Measurements from ENCODE around the gene DNM2.
A peak's percentile ranks its signal among the peaks of the same experiment; 100 is the strongest.
"Not testable (repeated sequence)": the region's sequence is repeated elsewhere in the genome, so short reads cannot be mapped to it uniquely, and the experiment has no call there.

The DNM2 gene

DNA sequence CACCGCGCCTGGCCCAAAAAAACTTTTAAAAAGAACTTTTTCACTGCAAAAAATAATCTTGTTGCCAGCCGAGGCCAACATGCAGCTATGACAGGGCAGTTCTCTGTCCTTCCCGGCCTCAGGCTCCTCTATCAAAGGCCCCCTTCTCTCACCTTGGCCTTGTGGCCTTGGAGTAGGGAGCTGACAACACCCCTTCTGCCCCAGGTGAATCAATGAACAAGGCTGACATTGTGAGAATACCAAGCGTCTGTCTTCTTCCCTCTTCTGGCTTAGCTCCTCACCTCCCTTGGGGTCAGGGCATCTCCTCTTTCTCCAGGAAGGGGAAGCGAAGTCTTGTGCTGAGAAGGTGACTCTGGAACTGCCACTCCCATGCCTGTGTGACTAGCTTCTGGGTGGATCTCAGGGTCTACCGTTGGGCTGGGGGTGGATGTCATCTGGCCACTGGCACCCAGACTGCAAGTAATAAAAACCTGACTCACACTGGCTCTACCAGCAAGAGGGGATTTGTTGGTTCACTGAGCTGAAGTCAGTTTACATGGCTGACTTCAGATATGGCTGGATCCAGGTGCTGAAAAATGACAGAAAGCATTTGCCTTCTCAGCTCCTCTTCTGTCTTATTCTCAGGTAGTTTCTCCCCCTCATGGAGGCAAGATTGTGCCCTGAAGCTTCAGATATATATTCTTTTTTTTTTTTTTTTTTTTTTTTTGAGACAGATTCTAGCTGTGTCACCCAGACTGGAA, 136.6 kb downstream of the DNM2 start:
- Histone ChIP-seq H4K20me1 (ENCODE audit: insufficient read depth, low read length) (no peaks in the 10 kb centered on the region), H3K4me3 (ENCODE audit: low read length) (no peak overlapping the region), H2AFZ (ENCODE audit: low read depth, low read length) (no peak overlapping the region), H3K4me1 (ENCODE audit: low read length) (no peaks in the 10 kb centered on the region), H3K36me3 (replicated peaks; ENCODE audit: low read depth, low read length) (no peaks in the 10 kb centered on the region), H3K79me2 (ENCODE audit: low read length) (no peaks in the 10 kb centered on the region), H3K4me2 (ENCODE audit: low read length) (no peak overlapping the region), H3K27me3 (ENCODE audit: low read depth, low read length) (peaks cover 3% of the 10 kb centered on the region; the same call in 1 of the 2 replicates), H3K9me3 (ENCODE audit: insufficient read depth, low read length) (no peaks in the 10 kb centered on the region), H3K9ac (ENCODE audit: low read length) (no peak overlapping the region), H3K27ac (ENCODE audit: low read length) (no peak overlapping the region)
- TF ChIP-seq EZH2phosphoT487 (IDR thresholded peaks at IDR 0.05; ENCODE audit: low read depth): no peak
- TF ChIP-seq, protein P1, sequence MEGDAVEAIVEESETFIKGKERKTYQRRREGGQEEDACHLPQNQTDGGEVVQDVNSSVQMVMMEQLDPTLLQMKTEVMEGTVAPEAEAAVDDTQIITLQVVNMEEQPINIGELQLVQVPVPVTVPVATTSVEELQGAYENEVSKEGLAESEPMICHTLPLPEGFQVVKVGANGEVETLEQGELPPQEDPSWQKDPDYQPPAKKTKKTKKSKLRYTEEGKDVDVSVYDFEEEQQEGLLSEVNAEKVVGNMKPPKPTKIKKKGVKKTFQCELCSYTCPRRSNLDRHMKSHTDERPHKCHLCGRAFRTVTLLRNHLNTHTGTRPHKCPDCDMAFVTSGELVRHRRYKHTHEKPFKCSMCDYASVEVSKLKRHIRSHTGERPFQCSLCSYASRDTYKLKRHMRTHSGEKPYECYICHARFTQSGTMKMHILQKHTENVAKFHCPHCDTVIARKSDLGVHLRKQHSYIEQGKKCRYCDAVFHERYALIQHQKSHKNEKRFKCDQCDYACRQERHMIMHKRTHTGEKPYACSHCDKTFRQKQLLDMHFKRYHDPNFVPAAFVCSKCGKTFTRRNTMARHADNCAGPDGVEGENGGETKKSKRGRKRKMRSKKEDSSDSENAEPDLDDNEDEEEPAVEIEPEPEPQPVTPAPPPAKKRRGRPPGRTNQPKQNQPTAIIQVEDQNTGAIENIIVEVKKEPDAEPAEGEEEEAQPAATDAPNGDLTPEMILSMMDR (IDR thresholded peaks at IDR 0.05; ENCODE audit: low read depth, low read length): no peak

DNA sequence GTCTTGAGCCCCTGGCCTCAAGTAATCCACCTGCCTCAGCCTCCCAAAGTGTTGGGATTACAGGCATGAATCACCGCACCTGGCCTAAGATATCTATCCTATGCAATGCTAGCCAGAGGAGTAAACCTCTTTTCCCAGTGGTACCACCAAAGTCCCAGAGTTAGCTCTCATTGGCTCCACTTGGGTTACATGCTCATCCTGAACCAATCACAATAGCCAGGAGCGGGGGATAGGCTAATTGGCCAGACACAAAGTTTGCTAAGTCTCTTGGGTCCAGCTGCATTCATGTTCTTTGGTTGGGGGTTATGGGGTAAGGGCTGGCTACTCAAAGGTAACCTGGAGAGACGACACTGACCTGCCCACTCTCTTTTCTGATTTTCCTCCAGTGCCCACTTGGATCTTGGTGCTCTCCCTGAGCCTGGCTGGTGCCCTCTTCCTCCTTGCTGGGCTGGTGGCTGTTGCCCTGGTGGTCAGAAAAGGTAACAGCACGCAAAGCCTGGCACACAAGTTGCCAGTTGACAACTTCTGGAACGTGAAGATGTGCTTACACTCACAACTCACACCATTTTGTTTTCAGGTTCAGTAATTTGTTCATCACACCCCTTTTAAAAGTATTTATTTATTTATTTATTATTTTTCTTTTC, 138.1 kb downstream of the DNM2 start:
- no peaks in the 10 kb centered on the region for H4K20me1 ChIP-seq (ENCODE audit: insufficient read depth, low read length)
- H3K27me3 ChIP-seq (ENCODE audit: low read depth, low read length): no peaks in the 10 kb centered on the region
- no peaks in the 10 kb centered on the region for H3K4me1 ChIP-seq (ENCODE audit: low read length)
- H3K4me2 ChIP-seq (ENCODE audit: low read length): no peak overlapping the region
- H3K36me3 ChIP-seq (replicated peaks; ENCODE audit: low read depth, low read length): no peaks in the 10 kb centered on the region
- H3K9me3 ChIP-seq (ENCODE audit: insufficient read depth, low read length): no peaks in the 10 kb centered on the region
- H2AFZ ChIP-seq (ENCODE audit: low read depth, low read length): peak overlapping the region; percentile 72; the same call in 1 of the 2 replicates
- no peaks in the 10 kb centered on the region for H3K79me2 ChIP-seq (ENCODE audit: low read length)
- TF ChIP-seq, protein P1 (IDR thresholded peaks at IDR 0.05; ENCODE audit: low read depth, low read length): peak; percentile 56
- TF ChIP-seq EZH2phosphoT487 (IDR thresholded peaks at IDR 0.05; ENCODE audit: low read depth): no peak
- H3K27ac ChIP-seq (ENCODE audit: low read length): no peak overlapping the region
- H3K9ac ChIP-seq (ENCODE audit: low read length): no peak overlapping the region
- H3K4me3 ChIP-seq (ENCODE audit: low read length): no peak overlapping the region

DNA sequence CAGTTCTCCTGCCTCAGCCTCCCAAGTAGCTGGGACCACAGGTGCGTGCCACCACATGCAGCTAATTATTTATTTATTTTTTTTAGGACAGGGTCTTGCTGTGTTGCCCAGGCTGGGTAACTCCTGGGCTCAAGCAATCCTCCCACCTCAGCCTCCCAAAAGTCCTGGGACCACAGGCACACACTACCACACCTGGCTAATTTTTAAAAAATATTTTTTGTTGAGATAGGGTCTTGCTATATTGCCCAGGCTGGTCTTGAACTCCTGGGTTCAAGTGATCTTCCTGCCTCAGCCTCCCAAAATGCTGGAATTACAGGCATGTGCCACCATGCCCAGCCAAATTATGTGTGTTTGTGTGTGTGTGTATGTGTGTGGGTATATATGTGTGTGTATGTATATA, 139.0 kb downstream of the DNM2 start:
- H3K4me2 ChIP-seq (ENCODE audit: low read length); H3K79me2 ChIP-seq (ENCODE audit: low read length); H3K27me3 ChIP-seq (ENCODE audit: low read depth, low read length); H3K27ac ChIP-seq (ENCODE audit: low read length); H2AFZ ChIP-seq (ENCODE audit: low read depth, low read length); H3K9ac ChIP-seq (ENCODE audit: low read length); H3K4me1 ChIP-seq (ENCODE audit: low read length); H3K36me3 ChIP-seq (replicated peaks; ENCODE audit: low read depth, low read length); H3K9me3 ChIP-seq (ENCODE audit: insufficient read depth, low read length); H4K20me1 ChIP-seq (ENCODE audit: insufficient read depth, low read length); H3K4me3 ChIP-seq (ENCODE audit: low read length): not testable (repeated sequence)

DNA sequence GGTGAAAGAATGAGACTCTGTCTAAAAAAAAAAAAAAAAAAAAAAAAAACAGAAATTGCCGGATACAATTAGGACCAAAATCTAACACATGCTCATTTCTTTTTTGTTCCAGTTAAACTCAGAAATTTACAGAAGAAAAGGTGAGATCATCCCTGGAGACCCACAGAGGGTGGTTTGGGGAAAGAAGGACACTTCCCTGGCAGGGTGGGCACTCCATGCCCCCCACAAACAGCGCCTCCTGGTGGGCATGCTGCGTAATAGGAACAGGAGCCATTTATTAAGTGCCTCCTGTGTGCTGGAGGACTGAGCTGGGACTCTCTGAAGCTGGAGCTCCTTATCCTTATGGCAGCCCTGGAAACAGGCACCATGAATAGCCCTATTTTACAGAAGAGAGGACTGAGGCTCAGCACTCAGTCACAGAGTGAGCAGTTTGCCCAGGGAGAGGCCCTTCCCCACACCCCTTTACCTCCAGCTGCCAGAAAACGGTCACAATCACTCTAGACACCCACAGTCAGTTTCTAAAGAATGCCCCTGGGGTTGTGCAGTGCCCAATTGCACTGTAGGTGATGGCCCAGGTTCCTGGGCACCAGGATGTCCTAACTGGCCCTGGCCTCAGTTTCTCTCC, 140.4 kb downstream of the DNM2 start:
- Histone ChIP-seq H3K9ac (ENCODE audit: low read length) (no peak overlapping the region), H3K4me3 (ENCODE audit: low read length) (no peak overlapping the region), H3K9me3 (ENCODE audit: insufficient read depth, low read length) (no peaks in the 10 kb centered on the region), H2AFZ (ENCODE audit: low read depth, low read length) (peak overlapping the region; percentile 74), H3K4me1 (ENCODE audit: low read length) (no peaks in the 10 kb centered on the region), H4K20me1 (ENCODE audit: insufficient read depth, low read length) (no peaks in the 10 kb centered on the region), H3K36me3 (replicated peaks; ENCODE audit: low read depth, low read length) (no peaks in the 10 kb centered on the region), H3K4me2 (ENCODE audit: low read length) (peak overlapping the region; percentile 5; the same call in 1 of the 2 replicates), H3K27me3 (ENCODE audit: low read depth, low read length) (no peaks in the 10 kb centered on the region), H3K27ac (ENCODE audit: low read length) (no peak overlapping the region), H3K79me2 (ENCODE audit: low read length) (no peaks in the 10 kb centered on the region)
- TF ChIP-seq EZH2phosphoT487 (IDR thresholded peaks at IDR 0.05; ENCODE audit: low read depth): no peak
- TF ChIP-seq, protein P1 (IDR thresholded peaks at IDR 0.05; ENCODE audit: low read depth, low read length): peak; percentile 97

Data from OCI-LY3 (cell line).